WTC11 (cell line): ENCODE data around the gene CPD.

Source experiments
- TCF7 ChIP-seq: sonication (generic); formaldehyde crosslinking; IDR thresholded peaks from 2 replicates; pipeline ENCODE4 v1.8.0; 2022; ENCODE audit warnings: mild to moderate bottlenecking, low read depth, missing genetic modification reagents, moderate library complexity
- TF ChIP-seq, protein P1 (sequence below): fragments of 200-600 bp; IDR thresholded peaks from 2 replicates; pipeline ENCODE4 v1.8.0; 2022; ENCODE audit warnings: antibody characterized with exemption

DNA sequence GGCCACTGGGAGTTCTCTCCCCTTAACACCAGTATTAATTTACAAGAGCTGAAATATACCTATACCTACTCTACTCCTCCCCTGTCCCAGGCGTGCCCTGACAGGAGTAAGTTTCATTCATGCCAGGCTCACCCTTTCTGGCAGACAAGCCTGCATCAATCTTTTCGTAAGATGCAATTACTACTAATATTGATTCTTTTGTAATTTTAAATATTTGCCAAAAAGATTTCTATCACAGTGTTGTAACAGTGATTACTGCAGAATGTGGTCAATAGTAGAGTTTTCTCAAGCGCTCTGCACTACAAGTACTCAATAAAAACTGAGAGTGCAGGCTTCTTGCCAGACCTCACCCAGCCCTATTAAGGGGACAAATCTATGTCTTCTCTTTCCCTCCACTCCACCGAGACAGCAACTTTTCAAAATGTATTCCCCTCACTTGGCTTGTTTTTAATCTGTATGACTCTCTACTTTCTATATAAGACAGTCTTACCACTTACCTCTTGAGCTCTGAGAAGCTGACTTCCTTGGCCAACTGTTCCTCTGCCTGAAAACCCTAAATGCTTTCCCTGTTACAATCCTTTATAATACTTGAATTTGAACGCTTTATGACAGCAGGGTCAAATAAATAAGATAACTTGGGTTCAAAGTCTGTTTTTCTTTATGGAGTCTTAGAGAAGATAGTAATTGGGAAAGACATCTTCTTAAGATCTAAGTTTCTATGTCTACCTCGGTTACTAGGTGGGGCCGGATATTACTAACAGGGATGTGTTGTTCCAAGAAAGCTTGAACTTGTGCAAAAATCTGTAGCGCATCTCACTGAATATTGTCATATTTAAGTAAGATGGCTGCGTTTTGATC lies 45.0 kb upstream of the CPD start, which contains the start of gene TMIGD1:
- TF ChIP-seq, protein P1, sequence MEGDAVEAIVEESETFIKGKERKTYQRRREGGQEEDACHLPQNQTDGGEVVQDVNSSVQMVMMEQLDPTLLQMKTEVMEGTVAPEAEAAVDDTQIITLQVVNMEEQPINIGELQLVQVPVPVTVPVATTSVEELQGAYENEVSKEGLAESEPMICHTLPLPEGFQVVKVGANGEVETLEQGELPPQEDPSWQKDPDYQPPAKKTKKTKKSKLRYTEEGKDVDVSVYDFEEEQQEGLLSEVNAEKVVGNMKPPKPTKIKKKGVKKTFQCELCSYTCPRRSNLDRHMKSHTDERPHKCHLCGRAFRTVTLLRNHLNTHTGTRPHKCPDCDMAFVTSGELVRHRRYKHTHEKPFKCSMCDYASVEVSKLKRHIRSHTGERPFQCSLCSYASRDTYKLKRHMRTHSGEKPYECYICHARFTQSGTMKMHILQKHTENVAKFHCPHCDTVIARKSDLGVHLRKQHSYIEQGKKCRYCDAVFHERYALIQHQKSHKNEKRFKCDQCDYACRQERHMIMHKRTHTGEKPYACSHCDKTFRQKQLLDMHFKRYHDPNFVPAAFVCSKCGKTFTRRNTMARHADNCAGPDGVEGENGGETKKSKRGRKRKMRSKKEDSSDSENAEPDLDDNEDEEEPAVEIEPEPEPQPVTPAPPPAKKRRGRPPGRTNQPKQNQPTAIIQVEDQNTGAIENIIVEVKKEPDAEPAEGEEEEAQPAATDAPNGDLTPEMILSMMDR: no peak
- no peak for TF ChIP-seq TCF7 (CRISPR knock-in tag)
